GM19043 (cell line): ENCODE results near the gene AIPL1.

Experiments
- ATAC-seq: cut with Tn5 transposase; IDR thresholded peaks from one replicate; pipeline ENCODE4 v1.9.1; 2021; ENCODE audit warnings: low read depth; ENCODE audit not compliant: unreplicated experiment

AIPL1 gene

DNA sequence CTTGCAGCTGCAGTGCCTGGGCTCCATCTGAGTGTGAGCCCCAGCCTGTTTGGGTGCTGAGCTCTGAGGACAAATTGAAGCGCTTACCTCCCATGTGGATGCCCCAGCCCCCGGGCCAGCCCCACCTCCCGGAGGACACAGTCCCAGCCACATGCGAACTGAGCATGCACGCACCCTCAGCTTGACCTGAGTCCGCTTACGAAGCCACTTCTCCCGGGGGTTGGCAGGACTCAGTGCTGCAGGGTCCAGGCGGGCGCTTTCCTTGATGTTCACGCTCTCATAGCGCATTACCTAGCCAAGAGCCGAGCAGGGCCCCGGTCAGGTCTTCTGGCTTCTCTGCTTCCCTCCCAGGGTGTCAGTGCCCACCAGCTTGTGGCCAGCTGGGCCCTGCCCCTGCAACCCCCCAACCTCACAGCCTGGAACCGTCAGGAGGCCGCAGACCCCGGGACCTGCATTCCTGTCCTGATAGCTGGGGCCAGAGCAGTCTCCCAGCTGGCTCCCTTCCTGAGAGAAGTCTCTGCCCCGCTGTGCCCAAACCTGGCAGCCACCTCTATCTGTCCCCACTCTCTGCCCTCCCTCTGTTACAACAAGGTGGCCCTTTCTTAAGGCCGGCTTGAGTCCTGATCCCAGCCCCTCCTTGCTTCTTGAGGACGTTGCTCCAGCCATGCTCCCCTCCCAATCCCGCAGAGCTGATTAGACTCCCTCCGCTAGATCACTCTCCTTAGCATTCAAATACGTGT is 33.3 kb upstream of the AIPL1 start:
- ATAC-seq = no peak

- no peak for ATAC-seq
Observed at GRCh38 chr17:6467567-6467966, 32.6 kb upstream of the AIPL1 start.

DNA sequence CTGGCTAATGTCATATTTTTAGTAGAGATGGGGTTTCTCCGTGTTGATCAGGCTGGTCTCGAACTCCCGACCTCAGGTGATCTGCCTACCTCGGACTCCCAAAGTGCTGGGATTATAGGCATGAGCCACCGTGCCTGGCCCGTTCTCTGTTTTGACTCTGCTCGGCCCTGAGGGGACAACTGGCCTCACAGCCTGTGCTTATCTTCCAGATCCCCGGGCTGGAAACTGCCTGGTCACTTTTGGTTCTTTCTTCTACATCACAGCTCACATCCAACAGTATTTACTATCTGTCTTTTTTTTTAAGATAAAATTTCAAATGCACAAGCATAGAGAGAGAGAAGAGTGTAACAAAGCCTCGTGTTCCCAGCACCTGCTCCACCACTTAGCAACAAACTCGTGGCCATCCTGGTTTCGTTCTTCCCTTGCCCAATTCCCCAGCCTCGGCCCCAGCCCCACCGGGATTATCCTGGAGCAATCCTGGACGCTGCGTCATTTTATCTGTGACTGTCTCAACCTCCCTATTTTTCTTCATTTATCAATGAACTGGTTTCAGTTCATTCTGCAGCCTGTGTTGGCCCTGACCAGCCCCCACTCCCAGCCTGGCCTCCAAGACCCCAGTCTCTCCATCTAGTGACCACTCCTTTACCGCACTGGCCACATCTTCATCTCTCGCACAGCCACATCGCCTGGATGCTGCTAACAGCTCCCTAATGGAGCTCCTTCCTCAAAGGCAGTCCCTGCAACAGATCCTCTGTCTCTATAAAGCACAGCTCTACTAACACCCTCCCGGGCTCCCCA is 30.5 kb upstream of the AIPL1 start:
- no peak for ATAC-seq

GRCh38 chr17:6464446-6465041 is 29.6 kb upstream of the AIPL1 start:
- no peak for ATAC-seq

DNA sequence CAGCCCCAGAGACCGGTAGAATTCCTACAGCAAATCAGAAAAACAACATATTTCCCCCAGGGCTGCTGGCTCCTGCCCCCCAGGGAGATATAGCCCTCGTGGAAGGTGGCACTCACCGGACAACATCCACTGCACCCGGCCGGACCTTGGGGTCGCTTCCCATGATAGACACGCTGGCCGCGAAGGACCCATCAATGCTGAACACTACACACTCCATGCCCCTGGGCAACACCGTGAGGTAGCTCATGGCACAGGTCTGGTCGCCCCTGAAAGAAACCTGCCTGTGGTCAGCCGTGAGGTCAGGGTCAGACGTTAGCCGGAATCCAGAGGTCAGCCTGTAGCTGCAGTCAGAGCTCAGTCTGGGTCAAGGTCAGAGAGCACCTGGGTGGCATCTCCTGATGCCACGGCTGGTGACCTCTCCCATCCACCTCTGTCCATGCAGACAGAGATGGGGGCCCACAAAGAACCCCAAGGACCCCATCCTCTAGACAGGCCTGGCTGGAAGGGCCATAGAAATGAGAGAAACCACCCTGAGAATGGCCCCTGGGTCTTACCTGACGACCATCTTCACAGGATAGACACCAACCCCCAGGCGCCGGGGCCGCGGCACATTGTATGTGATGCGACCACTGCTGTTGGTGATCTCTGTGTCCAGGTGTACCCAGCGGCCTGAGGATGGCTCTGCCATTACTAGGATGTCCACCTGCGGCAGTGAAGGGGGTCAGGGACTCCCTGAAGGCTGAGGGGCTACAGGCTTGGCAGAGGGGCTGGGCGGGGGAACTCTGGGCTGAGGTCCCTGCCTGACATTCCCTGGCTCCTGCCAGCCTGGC is 28.9 kb upstream of the AIPL1 start:
- no peak for ATAC-seq

DNA sequence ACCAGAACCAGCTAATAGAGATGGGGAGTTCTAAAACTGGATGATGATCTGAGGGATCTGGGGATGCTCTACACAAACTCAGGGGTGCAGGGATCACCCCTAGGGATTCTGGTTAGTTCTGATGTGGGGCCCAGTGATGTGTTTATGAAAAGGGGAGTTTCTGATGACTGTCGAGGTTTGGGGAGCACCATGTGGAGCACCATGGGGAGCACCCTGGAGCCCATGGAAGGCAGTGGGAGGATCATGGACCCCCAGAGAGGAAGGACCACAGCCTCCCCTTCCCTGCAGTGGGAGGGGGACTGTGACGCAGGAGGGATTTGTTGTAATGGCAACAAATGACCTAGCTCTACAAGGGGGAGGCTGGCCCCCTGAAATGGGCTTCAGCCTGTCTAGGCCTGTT is 27.8 kb upstream of the AIPL1 start:
- ATAC-seq = no peak

DNA sequence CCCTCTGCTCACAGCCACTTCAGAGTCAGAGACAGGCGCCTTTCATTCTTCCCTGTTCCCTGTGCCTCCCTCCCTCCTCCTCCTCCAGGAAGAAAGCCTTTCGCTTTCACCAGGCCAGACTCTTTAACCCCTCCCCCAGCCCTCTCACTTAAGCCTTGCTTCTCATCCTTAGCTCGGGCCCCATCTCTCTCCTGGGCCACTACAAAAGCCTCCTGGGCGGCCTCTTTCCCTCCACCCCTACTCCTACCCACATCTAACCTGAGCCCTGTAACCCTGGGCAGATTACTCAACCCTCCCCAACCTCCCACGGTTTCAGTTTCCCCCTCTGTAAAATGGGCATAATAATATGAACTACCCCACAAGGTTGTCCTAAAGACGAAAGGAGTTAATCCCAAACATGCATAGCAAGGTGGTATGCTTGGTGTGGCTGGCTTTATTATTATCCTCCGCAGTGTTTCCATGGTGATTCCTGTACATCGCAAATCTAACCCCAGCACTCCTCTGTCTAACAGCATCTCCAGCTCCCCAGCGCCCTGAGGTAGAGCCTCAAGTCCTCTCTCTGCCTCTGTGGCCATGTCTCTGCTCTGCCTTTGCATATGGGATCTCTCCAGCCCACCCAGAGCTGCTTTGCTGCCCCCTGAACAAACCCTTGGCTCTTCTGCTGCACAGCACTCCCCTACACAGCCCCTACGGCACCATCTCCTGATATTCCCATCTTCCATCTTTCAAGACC is 27.0 kb upstream of the AIPL1 start:
- no peak for ATAC-seq

DNA sequence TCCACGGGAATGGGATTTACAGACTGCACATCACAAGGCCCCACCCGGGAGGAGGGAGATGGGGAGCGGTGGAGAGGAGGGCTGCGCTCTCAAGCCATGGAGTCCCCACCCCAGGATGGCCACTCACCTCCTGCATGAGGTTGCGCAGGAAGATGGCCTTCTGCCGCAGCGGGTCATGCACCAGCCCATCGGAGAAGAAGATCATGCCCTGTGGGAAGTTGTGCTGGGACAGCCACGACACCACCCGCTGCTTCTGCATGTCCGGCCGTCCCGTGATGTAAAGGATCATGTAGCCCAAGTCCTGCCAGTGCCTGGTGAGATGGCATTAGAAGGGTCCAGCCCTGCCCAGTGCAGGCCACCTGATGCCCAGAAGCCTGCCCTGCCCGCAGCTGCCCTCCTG is 26.3 kb upstream of the AIPL1 start:
- ATAC-seq = no peak

GRCh38 chr17:6460531-6461161 is 25.7 kb upstream of the AIPL1 start:
- ATAC-seq = no peak

DNA sequence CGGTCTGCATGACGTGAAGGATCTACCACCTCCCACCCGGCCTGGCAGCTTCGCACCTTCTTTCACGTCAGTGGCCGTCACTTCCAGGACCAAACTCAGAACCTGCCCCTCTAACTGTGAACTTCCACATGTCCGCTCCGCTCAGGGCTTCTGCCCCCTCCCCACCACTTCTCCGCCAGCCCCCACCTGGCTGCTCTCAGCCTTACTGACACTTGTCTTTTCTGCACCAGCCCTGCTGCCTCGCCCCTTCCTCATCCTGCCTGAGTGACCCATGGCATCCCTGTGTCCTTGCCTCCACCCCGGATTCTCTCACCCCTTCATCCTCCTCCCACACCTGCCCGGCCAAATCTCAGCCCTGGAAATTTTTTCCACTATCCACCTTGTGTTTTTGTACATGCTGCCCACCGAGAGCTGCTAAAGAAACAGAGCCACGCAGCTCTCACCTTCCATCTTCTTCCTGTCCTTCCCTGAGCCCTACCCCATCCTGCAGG is 23.6 kb upstream of the AIPL1 start:
- ATAC-seq = no peak

- no peak for ATAC-seq
Observed at GRCh38 chr17:6457688-6458459, 23.0 kb upstream of the AIPL1 start.

GRCh38 chr17:6456914-6457687 is 22.2 kb upstream of the AIPL1 start:
- no peak for ATAC-seq

DNA sequence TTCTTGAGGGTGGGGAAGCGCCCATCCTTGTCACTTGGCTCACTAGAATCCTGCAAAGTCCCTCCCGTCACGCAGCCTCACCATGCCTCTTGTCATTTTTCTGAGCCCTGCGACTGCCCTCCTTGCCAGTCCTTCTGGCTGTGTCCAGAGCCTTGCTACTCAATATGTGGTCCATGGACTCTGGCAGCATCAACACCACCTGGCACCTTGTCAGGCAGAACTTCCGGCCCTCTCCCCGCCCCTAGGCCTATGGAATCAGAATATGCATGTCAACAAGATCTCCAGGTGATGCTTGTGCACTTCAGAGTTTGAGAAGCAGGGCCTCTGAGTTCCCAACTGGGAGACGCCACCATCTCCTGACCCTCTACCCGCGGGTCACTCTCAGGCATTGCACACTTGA is 21.4 kb upstream of the AIPL1 start:
- no peak for ATAC-seq

DNA sequence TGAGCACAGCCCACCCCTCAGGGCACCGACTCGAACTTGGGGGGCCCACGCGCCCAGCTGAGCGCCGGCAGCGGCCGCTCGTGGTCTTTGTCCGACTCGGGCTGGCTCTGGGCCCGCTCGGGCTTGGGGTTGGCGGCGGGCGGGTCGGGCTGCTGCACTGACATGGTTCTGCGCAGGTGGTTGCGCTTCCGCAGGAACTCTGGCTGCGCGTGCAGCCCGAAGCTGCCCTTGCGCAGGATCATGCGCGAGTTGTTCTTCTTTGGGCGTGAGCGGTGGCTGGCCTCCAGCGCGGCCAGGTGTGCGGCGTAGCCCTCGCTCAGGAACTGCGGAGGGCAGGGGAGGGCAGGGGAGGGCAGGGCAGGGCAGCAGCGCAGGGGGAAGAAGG is 20.4 kb upstream of the AIPL1 start:
- ATAC-seq = no peak

- ATAC-seq = no peak
Observed at GRCh38 chr17:6454495-6455320, 19.8 kb upstream of the AIPL1 start.

DNA sequence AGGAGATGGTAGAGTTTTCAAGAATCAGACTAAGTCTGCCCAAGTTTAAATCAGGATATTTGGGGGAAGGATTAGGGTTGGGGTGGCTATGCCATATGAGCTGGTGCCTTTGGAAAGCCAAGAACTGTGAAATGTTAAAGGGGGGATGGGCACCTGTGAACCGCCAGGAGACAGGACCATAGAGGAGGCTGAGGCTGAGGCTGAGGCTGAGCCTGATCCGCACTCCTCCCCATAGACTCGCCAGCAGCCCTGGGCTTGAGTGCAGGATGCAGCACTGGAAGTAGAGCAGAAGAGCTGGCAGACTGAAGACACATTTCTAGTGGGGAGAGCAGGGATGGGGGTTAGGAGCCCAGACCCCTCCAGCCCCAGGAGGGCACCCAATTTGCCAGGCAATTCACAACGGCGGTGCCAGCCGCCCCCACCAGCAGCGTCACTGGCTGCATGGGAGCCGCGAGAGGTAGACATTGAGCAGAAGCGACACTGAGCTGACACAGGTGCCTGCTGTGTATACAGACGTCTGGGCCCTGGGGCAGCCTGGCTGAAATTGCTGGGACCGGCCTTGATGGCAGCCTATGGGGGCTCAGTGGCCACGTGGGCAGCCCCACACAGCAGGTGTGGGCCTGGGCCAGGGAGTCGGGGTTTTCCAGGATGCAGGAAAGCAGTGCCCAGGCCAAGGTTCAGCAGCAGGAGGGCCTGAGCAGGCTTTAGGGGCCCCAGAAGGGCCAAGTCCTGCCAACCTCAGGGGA is 18.5 kb upstream of the AIPL1 start:
- no peak for ATAC-seq
